HPDE6-E6E7 (cell line): ENCODE results near the gene TMEM8B.

Experiments used
- DNase-seq: peaks from one replicate; pipeline ENCODE4 v3.0.0; 2011; ENCODE audit warnings: missing footprints; ENCODE audit errors: extremely low spot score

Gene TMEM8B

GRCh38 chr9:35829084-35829763 is at the start of gene TMEM8B:
TSS of gene TMEM8B (plus strand) at chr9:35829228. CDS start at chr9:35829448, 220 bp downstream.
- DNase-seq, result peak; percentile 91

- DNase-seq, result no peak
Observed at GRCh38 chr9:35781066-35781465, 48.0 kb upstream of the TMEM8B start.

GRCh38 chr9:35783418-35783817 is 45.6 kb upstream of the TMEM8B start:
- no peak for DNase-seq

GRCh38 chr9:35789541-35789940 is 39.5 kb upstream of the TMEM8B start:
- no peak for DNase-seq

- no peak for DNase-seq
Observed at GRCh38 chr9:35790025-35790384, 39.0 kb upstream of the TMEM8B start.

GRCh38 chr9:35790385-35791296 is 38.4 kb upstream of the TMEM8B start:
- DNase-seq, result peak; percentile 89

- no peak for DNase-seq
Observed at GRCh38 chr9:35791297-35791921, 37.6 kb upstream of the TMEM8B start, which contains the start of gene NPR2. TSS of gene NPR2 (plus strand) at chr9:35791591. CDS start at chr9:35792409, 818 bp downstream.

- no peak for DNase-seq
Observed at GRCh38 chr9:35792024-35792813, 36.8 kb upstream of the TMEM8B start.

- no peak for DNase-seq
Observed at GRCh38 chr9:35792826-35793225, 36.2 kb upstream of the TMEM8B start.

GRCh38 chr9:35793461-35793860 is 35.6 kb upstream of the TMEM8B start:
- DNase-seq, result no peak

GRCh38 chr9:35795695-35796094 is 33.3 kb upstream of the TMEM8B start:
- DNase-seq, result no peak

- DNase-seq, result no peak
Observed at GRCh38 chr9:35797311-35798109, 31.5 kb upstream of the TMEM8B start.

GRCh38 chr9:35798658-35799374 is 30.2 kb upstream of the TMEM8B start:
- peak; percentile 86 for DNase-seq

GRCh38 chr9:35800530-35800929 is 28.5 kb upstream of the TMEM8B start:
- DNase-seq, result no peak

GRCh38 chr9:35801328-35802128 is 27.5 kb upstream of the TMEM8B start:
- no peak for DNase-seq

- no peak for DNase-seq
Observed at GRCh38 chr9:35806101-35806500, 22.9 kb upstream of the TMEM8B start.

- DNase-seq, result no peak
Observed at GRCh38 chr9:35808433-35808832, 20.6 kb upstream of the TMEM8B start.

GRCh38 chr9:35810122-35810521 is 18.9 kb upstream of the TMEM8B start:
- no peak for DNase-seq

GRCh38 chr9:35811381-35812024 is 17.5 kb upstream of the TMEM8B start:
- DNase-seq, result no peak
